HFFc6 (cell line): Measurements from ENCODE around the gene FOXJ2. TPM values are rescaled to one million over a fixed set of nuclear protein-coding genes. Genes with fewer than 3 reads are reported as not detected.

Source experiments
- DNase-seq: peaks from one replicate; pipeline ENCODE4 v3.0.0-alpha.2; 2018
- H3K27ac Mint-ChIP-seq: 2 replicates; pipeline ENCODE4 v1.8.0; 2020; ENCODE audit warnings: mild to moderate bottlenecking, mixed read lengths
- H3K27me3 Mint-ChIP-seq: 2 replicates; pipeline ENCODE4 v1.8.0; 2021; ENCODE audit warnings: mild to moderate bottlenecking, moderate library complexity, mixed read lengths; ENCODE audit not compliant: insufficient read depth
- H3K36me3 Mint-ChIP-seq: 2 replicates; pipeline ENCODE4 v1.8.0; 2021; ENCODE audit warnings: low read depth, mixed read lengths
- H3K4me1 Mint-ChIP-seq: 2 replicates; pipeline ENCODE4 v1.8.0; 2020; ENCODE audit warnings: low read depth, mixed read lengths
- H3K4me3 Mint-ChIP-seq: 2 replicates; pipeline ENCODE4 v1.8.0; 2020; ENCODE audit warnings: mild to moderate bottlenecking, moderate library complexity, mixed read lengths
- H3K9me3 Mint-ChIP-seq: 2 replicates; pipeline ENCODE4 v1.8.0; 2020; ENCODE audit warnings: mild to moderate bottlenecking, mixed read lengths
- CTCF ChIP-seq: fragments of 200-600 bp; sonication (generic); IDR thresholded peaks from 2 replicates; pipeline ENCODE4 v1.5.0; 2021; ENCODE audit warnings: antibody characterized with exemption, mild to moderate bottlenecking
- total RNA-seq, 6 experiments: library from RNA; stranded (reverse); fragmentation: NEBNext Ultra II Directional; extraction: Animal tissue kit (Norgen Biotek cat#: 25700); gene quantifications; 2 replicates in 1 of 6; 3 replicates in 5 of 6; pipeline ENCODE4 v1.2.3, GENCODE V29; 2021

Gene FOXJ2
- total RNA-seq, 6 experiments from 2014 or later: 15.3 to 17.5 (median 15.9) TPM

GRCh38 chr12:8089716-8090115 is 57.2 kb downstream of the FOXJ2 start:
- no peak overlapping the region for H3K27ac Mint-ChIP-seq

GRCh38 chr12:8093291-8093690 is 60.8 kb downstream of the FOXJ2 start:
- peaks cover 3% of the 10 kb centered on the region; the same call in 1 of the 2 replicates for H3K4me1 Mint-ChIP-seq

More at GRCh38 chr12:8089716-8090115, 57.2 kb downstream of the FOXJ2 start:
- DNase-seq: no peak
- peaks cover 17% of the 10 kb centered on the region for H3K4me1 Mint-ChIP-seq
- no peak for TF ChIP-seq CTCF
- H3K9me3 Mint-ChIP-seq: no peaks in the 10 kb centered on the region
- H3K27me3 Mint-ChIP-seq: no peaks in the 10 kb centered on the region
- H3K36me3 Mint-ChIP-seq: peaks cover 19% of the 10 kb centered on the region
- no peak overlapping the region for H3K4me3 Mint-ChIP-seq

GRCh38 chr12:8096281-8096915 is 63.9 kb downstream of the FOXJ2 start:
- no peak overlapping the region for H3K4me3 Mint-ChIP-seq
- H3K9me3 Mint-ChIP-seq: no peaks in the 10 kb centered on the region
- H3K27ac Mint-ChIP-seq: no peak overlapping the region
- H3K4me1 Mint-ChIP-seq: no peaks in the 10 kb centered on the region
- no peak for DNase-seq
- no peak for TF ChIP-seq CTCF
- peaks cover 30% of the 10 kb centered on the region for H3K36me3 Mint-ChIP-seq
- no peaks in the 10 kb centered on the region for H3K27me3 Mint-ChIP-seq

More at GRCh38 chr12:8093291-8093690, 60.8 kb downstream of the FOXJ2 start:
- Mint-ChIP-seq H3K9me3 (no peaks in the 10 kb centered on the region), H3K27me3 (no peaks in the 10 kb centered on the region), H3K4me3 (no peak overlapping the region), H3K36me3 (peaks cover 26% of the 10 kb centered on the region), H3K27ac (no peak overlapping the region)
- no peak for DNase-seq
- no peak for TF ChIP-seq CTCF

GRCh38 chr12:8099235-8099634 is 66.7 kb downstream of the FOXJ2 start:
- H3K27ac Mint-ChIP-seq: no peak overlapping the region
- TF ChIP-seq CTCF: no peak
- no peaks in the 10 kb centered on the region for H3K9me3 Mint-ChIP-seq
- no peak overlapping the region for H3K4me3 Mint-ChIP-seq
- H3K36me3 Mint-ChIP-seq: peaks cover 21% of the 10 kb centered on the region
- DNase-seq: no peak
- H3K4me1 Mint-ChIP-seq: no peaks in the 10 kb centered on the region
- H3K27me3 Mint-ChIP-seq: no peaks in the 10 kb centered on the region

Other genes with a start within 250 kb of the FOXJ2 start
- gene NANOG, start 243.3 kb upstream of the FOXJ2 start, total RNA-seq: not detected
- under 1 TPM in 1 of 6 experiments, not detected in 5; 0.07 TPM for gene SLC2A14, start 159.8 kb upstream of the FOXJ2 start, total RNA-seq
- gene SLC2A3, start 96.5 kb upstream of the FOXJ2 start, total RNA-seq: 10 to 100 TPM; 37.0 to 50.5 (median 38.5) TPM
- under 1 TPM; 0.38 to 0.85 (median 0.62) TPM for gene C3AR1, start 33.6 kb downstream of the FOXJ2 start, total RNA-seq
- gene NECAP1, start 49.6 kb downstream of the FOXJ2 start, total RNA-seq: 10 to 100 TPM; 41.1 to 48.9 (median 45.0) TPM
- gene CLEC4A, start 90.9 kb downstream of the FOXJ2 start, total RNA-seq: under 1 TPM in 5 of 6 experiments, not detected in 1; 0.23 to 0.38 (median 0.34) TPM
- not detected for gene ZNF705A, start 124.3 kb downstream of the FOXJ2 start, total RNA-seq
- gene FAM90A1, start 194.9 kb downstream of the FOXJ2 start, total RNA-seq: under 1 TPM in 4 of 6 experiments, not detected in 2; 0.25 to 0.66 (median 0.31) TPM